Mesangial cell (primary cell): Measurements from ENCODE around the gene HSDL1. TPM values are rescaled to one million over a fixed set of nuclear protein-coding genes. Genes with fewer than 3 reads are reported as not detected.

Experiments used
- total RNA-seq: library from RNA; depleted of rRNA; stranded (reverse); fragments of >200 nt; gene quantifications from 2 replicates; pipeline ENCODE4 v1.2.3, GENCODE V29; 2015

The HSDL1 gene
- total RNA-seq = 11.7 and 15.5 TPM in 2 replicates

DNA sequence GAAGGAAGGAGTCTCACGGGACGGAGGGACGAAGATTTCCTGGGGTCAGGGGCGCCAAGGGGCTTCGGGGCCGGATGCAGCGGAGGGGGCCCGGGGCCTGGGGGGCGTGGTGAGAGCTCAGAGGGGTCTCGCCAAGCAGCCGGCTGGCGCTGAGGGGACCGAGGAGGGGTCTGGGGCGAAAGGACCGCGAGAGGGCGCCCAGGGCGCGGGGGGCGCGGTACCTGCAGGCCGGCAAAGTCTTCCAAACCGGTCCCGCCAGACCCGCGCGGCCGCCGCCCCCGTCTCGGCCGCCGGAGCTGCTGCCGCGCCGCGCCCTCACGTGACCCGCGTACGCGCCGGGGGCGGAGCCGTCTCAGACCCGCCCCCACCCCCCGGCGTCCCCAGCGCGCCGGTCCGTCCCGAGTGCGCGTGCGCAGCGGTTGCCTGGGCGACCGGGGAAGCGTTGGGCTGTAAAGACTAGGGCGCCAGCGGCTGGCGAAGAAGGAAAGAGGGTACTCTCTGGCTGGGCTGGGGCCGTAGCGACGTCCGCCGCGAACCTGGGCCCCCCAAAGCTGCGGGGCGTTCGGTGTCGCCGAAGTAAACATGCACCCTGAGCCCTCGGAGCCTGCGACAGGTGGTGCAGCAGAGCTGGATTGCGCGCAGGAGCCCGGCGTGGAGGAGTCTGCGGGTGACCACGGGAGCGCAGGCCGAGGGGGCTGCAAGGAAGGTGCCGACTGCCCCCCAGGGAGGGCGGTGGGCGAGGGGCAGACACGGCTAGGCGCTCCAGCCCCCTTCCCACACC, at the start of gene HSDL1, which contains the start of gene DNAAF1:
Gene HSDL1, minus strand, starts transcription at position 319 of the 781 bp plus-strand sequence. CDS start 13,856 bp downstream, outside the sequence.
Gene DNAAF1, plus strand, starts transcription at position 450 of the 781 bp plus-strand sequence. Its CDS starts 133 bp downstream, at position 583.

DNA sequence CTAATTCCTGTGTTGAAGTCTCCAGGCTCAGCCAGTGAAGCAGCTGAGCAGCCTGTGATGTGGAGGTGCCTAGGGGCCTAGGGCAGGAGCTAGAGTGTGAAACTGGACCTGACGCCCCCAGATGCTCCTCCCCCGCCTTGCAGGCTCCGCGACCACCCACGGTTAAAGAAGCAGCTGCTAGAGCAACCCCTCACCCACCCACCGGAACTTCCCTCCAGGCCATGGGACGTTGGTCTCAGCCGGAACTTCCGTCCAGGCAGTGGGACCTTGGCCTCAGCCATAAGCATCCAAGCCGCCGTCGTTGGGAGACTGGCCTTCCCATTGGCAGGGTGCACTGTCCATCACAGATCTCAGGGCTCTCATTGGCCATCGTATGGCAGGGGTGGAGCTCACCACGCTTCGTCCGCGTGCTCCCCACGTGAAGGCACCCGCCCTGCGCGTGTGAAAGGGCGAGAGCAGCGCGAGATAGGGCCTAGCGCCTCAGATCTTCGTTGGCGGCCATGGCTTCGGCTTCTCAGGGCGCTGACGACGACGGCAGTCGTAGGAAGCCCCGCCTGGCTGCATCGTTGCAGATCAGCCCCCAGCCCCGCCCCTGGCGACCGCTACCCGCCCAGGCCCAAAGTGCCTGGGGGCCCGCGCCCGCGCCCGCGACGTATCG, 45.9 kb upstream of the HSDL1 start, which contains the start of gene ADAD2:
Gene ADAD2, plus strand, starts transcription at position 427 of the 658 bp plus-strand sequence. Its CDS starts 74 bp downstream, at position 501.

DNA sequence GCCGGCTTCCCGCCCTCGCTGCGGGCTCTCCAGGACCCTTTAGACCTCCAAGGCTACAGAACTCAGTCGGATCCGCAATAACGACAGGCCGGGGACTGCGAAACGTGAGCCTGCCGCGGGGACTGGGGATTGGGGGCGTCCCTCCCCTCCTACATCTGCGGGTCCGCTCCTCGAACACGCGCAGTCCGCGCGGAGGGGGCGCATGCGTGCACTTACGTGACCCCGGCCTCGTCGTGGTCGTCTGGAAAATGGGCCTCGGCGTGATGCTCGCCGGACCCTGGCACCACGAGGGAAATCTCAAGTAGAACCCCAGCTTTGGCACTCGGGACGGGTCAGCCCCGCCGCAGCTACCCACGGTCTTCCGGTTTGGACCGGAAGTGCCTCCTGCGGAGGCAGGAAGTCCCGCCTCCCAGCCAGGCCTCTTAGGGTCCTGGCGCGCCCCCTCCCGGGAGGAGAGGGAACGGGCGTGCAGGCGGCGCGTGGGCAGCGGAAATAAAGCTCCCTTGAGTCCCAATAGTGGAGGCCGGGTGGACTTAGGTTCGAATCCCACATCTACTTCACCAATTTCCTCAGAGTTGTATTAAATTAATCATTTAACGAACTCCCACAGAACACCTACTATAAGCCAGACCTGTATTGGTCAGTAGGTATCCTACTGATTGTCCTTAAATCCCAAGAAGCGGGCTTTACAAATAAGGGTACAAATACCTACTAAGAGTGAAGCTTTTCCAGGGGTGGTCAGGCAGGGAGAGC, 41.9 kb upstream of the HSDL1 start, which contains the start of gene TAF1C:
Gene TAF1C, minus strand, starts transcription at position 373 of the 753 bp plus-strand sequence. CDS start 2,069 bp downstream, outside the sequence.

DNA sequence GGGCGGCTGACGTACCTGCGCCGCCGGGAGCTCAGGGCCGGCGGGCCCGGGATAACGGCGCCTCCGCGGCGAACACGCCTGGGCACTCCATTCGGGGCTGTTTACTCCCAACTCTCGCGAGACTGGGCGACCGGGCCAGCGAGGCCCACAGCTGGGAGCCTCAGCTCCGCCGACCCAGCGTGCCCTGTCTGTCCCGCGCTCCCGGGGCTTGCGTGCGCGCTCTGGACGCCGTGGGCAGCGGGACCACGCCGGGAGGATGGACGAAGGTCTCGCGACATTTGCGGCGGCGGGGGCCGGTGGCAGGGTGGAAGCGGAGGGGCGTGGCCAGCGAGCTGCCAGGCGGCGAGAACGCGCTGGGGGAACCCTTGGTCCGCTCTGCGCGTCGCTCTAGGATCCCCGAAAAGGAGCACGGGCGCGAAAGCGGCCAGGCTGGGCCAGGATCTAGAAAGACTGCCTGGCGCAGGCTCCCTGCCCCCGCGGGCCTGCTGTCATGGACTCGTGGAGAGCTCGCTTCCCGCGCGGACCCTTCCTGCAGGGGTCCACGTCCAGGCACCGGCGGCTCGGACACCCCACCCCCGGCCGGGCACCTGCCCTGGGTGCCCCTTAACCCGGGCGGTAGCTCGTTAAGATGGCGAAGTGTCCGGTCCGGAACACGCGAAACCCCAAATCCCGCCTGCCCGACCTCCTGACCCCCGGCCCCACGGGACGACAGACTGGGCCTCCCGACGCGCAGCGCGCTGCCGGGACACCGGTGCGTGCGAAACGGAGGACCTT, 28.1 kb downstream of the HSDL1 start, which contains the start of gene MBTPS1:
Gene MBTPS1, minus strand, starts transcription at position 223 of the 774 bp plus-strand sequence. CDS start 15,159 bp downstream, outside the sequence.

Other genes with a start within 250 kb of the HSDL1 start
- 1.3 and 3.2 TPM in 2 replicates for gene MLYCD, start 246.1 kb downstream of the HSDL1 start, total RNA-seq
- gene OSGIN1, start 191.9 kb downstream of the HSDL1 start, total RNA-seq = 1.6 and 3.5 TPM in 2 replicates
- 1.3 TPM in 1 of 2 replicates, not detected in the other for gene NECAB2, start 176.9 kb downstream of the HSDL1 start, total RNA-seq
- not detected in 2 replicates for gene SLC38A8, start 102.4 kb downstream of the HSDL1 start, total RNA-seq
- 61.9 and 85.7 TPM in 2 replicates for gene MBTPS1, start 28.2 kb downstream of the HSDL1 start, total RNA-seq
- gene DNAAF1, start 131 bp upstream of the HSDL1 start, total RNA-seq = not detected in 2 replicates
- gene TAF1C, start 41.9 kb upstream of the HSDL1 start, total RNA-seq = 26.7 and 31.4 TPM in 2 replicates
- 0.13 TPM in 1 of 2 replicates, not detected in the other for gene ADAD2, start 46.0 kb upstream of the HSDL1 start, total RNA-seq
- not detected in 2 replicates for gene KCNG4, start 94.8 kb upstream of the HSDL1 start, total RNA-seq
- 0.33 and 0.63 TPM in 2 replicates for gene WFDC1, start 149.7 kb upstream of the HSDL1 start, total RNA-seq
- 0.63 TPM in 1 of 2 replicates, not detected in the other for gene ATP2C2, start 223.4 kb upstream of the HSDL1 start, total RNA-seq